GM12878 (cell line): ENCODE data around the gene UBQLN4. TPM values are rescaled to one million over a fixed set of nuclear protein-coding genes. Genes with fewer than 3 reads are reported as not detected.
A peak's percentile ranks its signal among the peaks of the same experiment; 100 is the strongest.

Experiments
- ATF7 ChIP-seq: fragments of 450-650 bp; IDR thresholded peaks from 2 replicates; pipeline ENCODE4 v1.6.1; 2016; ENCODE audit warnings: low read depth, mild to moderate bottlenecking
- CBFB ChIP-seq: IDR thresholded peaks from 2 replicates; pipeline ENCODE4 v1.6.1; 2016; ENCODE audit warnings: antibody characterized with exemption, low read depth
- EGR1 ChIP-seq, 2 experiments: IDR thresholded peaks; 1 replicate in 1 of 2; 2 replicates in 1 of 2; pipeline ENCODE4 v1.6.1; 2011 to 2012; ENCODE audit warnings: low read depth in 2 of 2, low read length in 2 of 2, borderline replicate concordance in 1 of 2, mild to moderate bottlenecking in 1 of 2, moderate library complexity in 1 of 2
- ETV6 ChIP-seq, 2 experiments: fragments of 450-650 bp in 1 of 2; IDR thresholded peaks in 1 of 2; conservative IDR thresholded peaks in 1 of 2; 2 replicates each; pipeline ENCODE4 v1.6.1; 2014; ENCODE audit warnings: antibody characterized with exemption in 1 of 2, borderline replicate concordance in 1 of 2, low read depth in 1 of 2, mild to moderate bottlenecking in 1 of 2, moderate library complexity in 1 of 2
- FOS ChIP-seq: IDR thresholded peaks from 3 replicates; pipeline ENCODE4 v1.6.1; 2011; ENCODE audit warnings: borderline replicate concordance; ENCODE audit not compliant: insufficient read length; ENCODE audit errors: extremely low read depth
- FOXK2 ChIP-seq: fragments of 450-650 bp; IDR thresholded peaks from 2 replicates; pipeline ENCODE4 v1.6.1; 2017; ENCODE audit warnings: mild to moderate bottlenecking, moderate library complexity
- JUND ChIP-seq: IDR thresholded peaks from 2 replicates; pipeline ENCODE4 v1.6.1; 2012; ENCODE audit warnings: low read depth, mild to moderate bottlenecking, low read length, improper control_type of control experiment, moderate library complexity
- KDM1A ChIP-seq: fragments of 200-600 bp; sonication (generic); IDR thresholded peaks from 2 replicates; pipeline ENCODE4 v1.6.1; 2016; ENCODE audit warnings: borderline replicate concordance
- MAX ChIP-seq: IDR thresholded peaks from 2 replicates; pipeline ENCODE4 v1.6.1; 2012; ENCODE audit warnings: low read depth, low read length, improper control_type of control experiment
- MTA2 ChIP-seq: fragments of 450-650 bp; IDR thresholded peaks from 2 replicates; pipeline ENCODE4 v1.6.1; 2016; ENCODE audit warnings: low read depth, mild to moderate bottlenecking, moderate library complexity
- NR2F1 ChIP-seq: fragments of 450-650 bp; conservative IDR thresholded peaks from 2 replicates; pipeline ENCODE4 v1.6.1; 2017; ENCODE audit warnings: mild to moderate bottlenecking
- PBX3 ChIP-seq: IDR thresholded peaks from 2 replicates; pipeline ENCODE4 v1.6.1; 2011; ENCODE audit warnings: mild to moderate bottlenecking, low read depth, low read length, moderate library complexity; ENCODE audit not compliant: insufficient replicate concordance
- POU2F2 ChIP-seq: IDR thresholded peaks from 3 replicates; pipeline ENCODE4 v1.6.1; 2011; ENCODE audit warnings: low read depth, mild to moderate bottlenecking, low read length, borderline replicate concordance
- RB1 ChIP-seq: fragments of 450-650 bp; formaldehyde crosslinking; IDR thresholded peaks from 2 replicates; pipeline ENCODE4 v1.6.1; 2017; ENCODE audit warnings: mild to moderate bottlenecking, borderline replicate concordance
- SIN3A ChIP-seq: IDR thresholded peaks from 2 replicates; pipeline ENCODE4 v1.6.1; 2012; ENCODE audit warnings: low read depth, low read length, improper control_type of control experiment
- SMAD5 ChIP-seq: IDR thresholded peaks from 2 replicates; pipeline ENCODE4 v1.6.1; 2016; ENCODE audit warnings: antibody characterized with exemption, low read depth
- SP1 ChIP-seq: IDR thresholded peaks from one replicate; pipeline ENCODE4 v1.6.1; 2011; ENCODE audit warnings: low read depth, low read length
- SPI1 ChIP-seq: IDR thresholded peaks from 2 replicates; pipeline ENCODE4 v1.6.1; 2011; ENCODE audit warnings: low read depth, mild to moderate bottlenecking, low read length, moderate library complexity, borderline replicate concordance; ENCODE audit not compliant: insufficient read depth
- SUZ12 ChIP-seq: fragments of 200-600 bp; sonication (generic); IDR thresholded peaks from one replicate; pipeline ENCODE4 v1.6.1; 2018; ENCODE audit warnings: antibody characterized with exemption, mild to moderate bottlenecking; ENCODE audit not compliant: unreplicated experiment
- USF1 ChIP-seq: IDR thresholded peaks from 2 replicates; pipeline ENCODE4 v1.6.1; 2011; ENCODE audit warnings: borderline replicate concordance, low read depth, mild to moderate bottlenecking, moderate library complexity, mixed read lengths, low read length; ENCODE audit not compliant: insufficient read depth; ENCODE audit errors: extremely low read length
- ZNF217 ChIP-seq: fragments of 450-650 bp; IDR thresholded peaks from 2 replicates; pipeline ENCODE4 v1.6.1; 2017; ENCODE audit warnings: antibody characterized with exemption, mild to moderate bottlenecking
- ZNF24 ChIP-seq: fragments of 450-650 bp; IDR thresholded peaks from 2 replicates; pipeline ENCODE4 v1.6.1; 2017; ENCODE audit warnings: antibody characterized with exemption, mild to moderate bottlenecking
- ZNF274 ChIP-seq: IDR thresholded peaks from one replicate; pipeline ENCODE4 v1.8.0; 2011; ENCODE audit not compliant: insufficient read length, insufficient read depth
- polyA plus RNA-seq, 11 experiments: library from polyadenylated mRNA; depleted of rRNA in 4 of 11; unstranded in 6 of 11; stranded (reverse) in 5 of 11; fragments of >200 nt; fragmentation: Nextera tagmentation in 4 of 11; fragmentation: Illumina TruSeq in 1 of 11; extraction: Ambion mirVana in 4 of 11; extraction: Trizol in 1 of 11; gene quantifications; 1 replicate in 1 of 11; 2 replicates in 10 of 11; pipeline versions ENCODE4 v1.2.1 to v1.2.3, GENCODE V29; 2011 to 2016; ENCODE audit warnings: inconsistent platforms in 2 of 11, missing spikeins in 2 of 11, low read depth in 1 of 11
- total RNA-seq, 4 experiments: library from RNA; depleted of rRNA in 3 of 4; stranded (reverse); fragments of >200 nt in 3 of 4; fragmentation: Illumina TruSeq in 1 of 4; extraction: Trizol in 1 of 4; gene quantifications; 2 replicates each; pipeline versions ENCODE4 v1.2.1 to v1.2.3, GENCODE V29; 2013 to 2021

UBQLN4 gene
- total and polyA plus RNA-seq, 10 of the 15 experiments (the other 5 are each of a cell fraction or from before 2014, with no cell fraction given) = 10.0 to 44.6 (median 19.7) TPM

GRCh38 chr1:155990005-155990739, 63.4 kb downstream of the UBQLN4 start (continued):
- no peak for TF ChIP-seq MAX
- TF ChIP-seq ATF7 = no peak
- no peak for TF ChIP-seq SP1
- no peak for TF ChIP-seq CBFB
- no peak for TF ChIP-seq USF1
- peak in 1 of 2 experiments; percentile 10; a peak in 1 of 3 replicates for TF ChIP-seq EGR1 (IDR thresholded peaks at IDR 0.05; ENCODE audit: borderline replicate concordance in 1 of 2, low read depth in 2 of 2, low read length in 2 of 2)
- TF ChIP-seq SMAD5 = no peak
- no peak for TF ChIP-seq POU2F2
- peak; percentile 89 for TF ChIP-seq SPI1
- no peak for TF ChIP-seq PBX3
- TF ChIP-seq ETV6 (conservative IDR thresholded peaks at IDR 0.05 in 1 of 2, IDR thresholded peaks at IDR 0.05 in 1 of 2; ENCODE audit: borderline replicate concordance in 1 of 2, low read depth in 1 of 2) = peak in 1 of 2 experiments; percentile 70; a peak in 1 of 4 replicates
- no peak for TF ChIP-seq ZNF217
- TF ChIP-seq SUZ12 = no peak
- TF ChIP-seq JUND = no peak
- TF ChIP-seq ZNF24 = no peak
- no peak for TF ChIP-seq MTA2
- no peak for TF ChIP-seq SIN3A
- TF ChIP-seq FOXK2 = no peak
- TF ChIP-seq FOS = no peak
- TF ChIP-seq ZNF274 = no peak
- no peak for TF ChIP-seq KDM1A
- no peak for TF ChIP-seq RB1
- TF ChIP-seq NR2F1 = peak; percentile 52; the same call in 1 of the 2 replicates
